CD4-positive, alpha-beta T cell treated with Interleukin-6 for 4 hours (primary cell): Measurements from ENCODE around the gene SCARF2.
"Not testable (repeated sequence)": the region's sequence is repeated elsewhere in the genome, so short reads cannot be mapped to it uniquely, and the experiment has no call there.

Source experiments
- DNase-seq: peaks from one replicate; pipeline ENCODE4 v3.0.0-alpha.2; 2020; ENCODE audit warnings: mixed read lengths

Gene SCARF2

GRCh38 chr22:20391222-20391621 lies 46.4 kb downstream of the SCARF2 start:
- no peak for DNase-seq

- no peak for DNase-seq
Measured at GRCh38 chr22:20390394-20390907, 47.2 kb downstream of the SCARF2 start.

GRCh38 chr22:20389288-20389687 lies 48.3 kb downstream of the SCARF2 start:
- DNase-seq = no peak

GRCh38 chr22:20388200-20388599 lies 49.4 kb downstream of the SCARF2 start:
- DNase-seq = no peak

- DNase-seq = no peak
Measured at GRCh38 chr22:20386972-20387371, 50.7 kb downstream of the SCARF2 start.

- DNase-seq = no peak
Measured at GRCh38 chr22:20386336-20386735, 51.3 kb downstream of the SCARF2 start.

- DNase-seq = no peak
Measured at GRCh38 chr22:20384865-20385264, 52.8 kb downstream of the SCARF2 start.

- DNase-seq = no peak
Measured at GRCh38 chr22:20384171-20384570, 53.5 kb downstream of the SCARF2 start.

- no peak for DNase-seq
Measured at GRCh38 chr22:20383538-20383937, 54.1 kb downstream of the SCARF2 start.

- no peak for DNase-seq
Measured at GRCh38 chr22:20380486-20380885, 57.1 kb downstream of the SCARF2 start.

GRCh38 chr22:20378684-20379083 lies 58.9 kb downstream of the SCARF2 start:
- DNase-seq = not testable (repeated sequence)

- no peak for DNase-seq
Measured at GRCh38 chr22:20378110-20378509, 59.5 kb downstream of the SCARF2 start.

- DNase-seq = not testable (repeated sequence)
Measured at GRCh38 chr22:20376983-20377382, 60.6 kb downstream of the SCARF2 start.

- not testable (repeated sequence) for DNase-seq
Measured at GRCh38 chr22:20376281-20376680, 61.3 kb downstream of the SCARF2 start.
